ENCODE results near the gene SLC39A1.
A peak's percentile ranks its signal among the peaks of the same experiment; 100 is the strongest.

The SLC39A1 gene

DNA sequence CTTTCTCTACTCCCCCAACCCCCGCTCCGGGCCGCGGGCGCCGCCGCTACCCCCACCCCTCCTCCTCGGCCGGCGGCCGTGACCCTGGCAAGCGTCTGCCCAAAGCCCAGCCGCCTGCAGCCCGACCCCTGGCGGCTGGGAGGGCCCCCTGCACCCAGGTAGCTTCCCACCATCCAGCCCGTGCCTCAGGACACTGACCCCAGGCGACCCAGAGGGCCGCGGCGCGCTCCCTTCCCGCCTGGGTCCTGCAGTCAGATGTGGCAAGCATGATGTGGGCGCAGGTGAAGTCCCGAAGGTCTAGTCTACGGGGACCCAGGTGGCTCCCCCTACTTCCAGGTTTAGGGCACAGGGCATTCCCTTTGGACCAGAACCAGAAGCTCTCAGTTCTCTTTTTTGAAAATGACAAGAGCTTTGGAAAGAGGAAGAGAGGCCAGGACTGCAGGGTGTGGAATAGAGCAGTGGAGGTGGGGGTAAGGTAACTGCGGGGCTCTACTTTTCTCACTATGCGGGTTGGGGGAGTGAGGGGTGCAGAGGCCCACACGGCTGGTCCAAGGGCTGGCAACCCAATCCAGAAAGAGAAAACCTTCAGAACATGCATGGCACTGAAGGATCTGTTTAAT is 16.6 kb downstream of the SLC39A1 start, which contains the start of gene DENND4B:
Gene DENND4B (minus strand): TSS at position 97 of the 620 bp plus-strand sequence. CDS start 2,344 bp downstream, outside the sequence.
- peak; percentile 89 for DNase-seq

- DNase-seq = peak; percentile 86
Measured at GRCh38 chr1:153945795-153946621, 17.3 kb downstream of the SLC39A1 start.

- DNase-seq = peak; percentile 84
Measured at GRCh38 chr1:153945131-153945794, 18.1 kb downstream of the SLC39A1 start.

DNA sequence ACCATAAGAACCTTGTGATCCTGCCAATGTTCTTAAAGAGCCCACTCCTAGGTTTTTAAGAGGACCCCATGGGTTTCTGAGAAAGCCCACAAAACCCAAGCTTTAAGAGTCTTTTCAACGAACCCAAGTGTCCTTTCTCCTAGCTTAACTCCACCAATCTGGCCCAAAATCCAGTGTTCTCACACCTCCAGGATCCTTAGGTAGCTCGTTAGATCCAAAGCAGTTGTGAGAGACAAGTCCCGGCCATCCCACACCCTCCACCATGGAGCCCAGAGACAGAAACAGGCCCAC is 18.6 kb downstream of the SLC39A1 start:
- DNase-seq = no peak

DNA sequence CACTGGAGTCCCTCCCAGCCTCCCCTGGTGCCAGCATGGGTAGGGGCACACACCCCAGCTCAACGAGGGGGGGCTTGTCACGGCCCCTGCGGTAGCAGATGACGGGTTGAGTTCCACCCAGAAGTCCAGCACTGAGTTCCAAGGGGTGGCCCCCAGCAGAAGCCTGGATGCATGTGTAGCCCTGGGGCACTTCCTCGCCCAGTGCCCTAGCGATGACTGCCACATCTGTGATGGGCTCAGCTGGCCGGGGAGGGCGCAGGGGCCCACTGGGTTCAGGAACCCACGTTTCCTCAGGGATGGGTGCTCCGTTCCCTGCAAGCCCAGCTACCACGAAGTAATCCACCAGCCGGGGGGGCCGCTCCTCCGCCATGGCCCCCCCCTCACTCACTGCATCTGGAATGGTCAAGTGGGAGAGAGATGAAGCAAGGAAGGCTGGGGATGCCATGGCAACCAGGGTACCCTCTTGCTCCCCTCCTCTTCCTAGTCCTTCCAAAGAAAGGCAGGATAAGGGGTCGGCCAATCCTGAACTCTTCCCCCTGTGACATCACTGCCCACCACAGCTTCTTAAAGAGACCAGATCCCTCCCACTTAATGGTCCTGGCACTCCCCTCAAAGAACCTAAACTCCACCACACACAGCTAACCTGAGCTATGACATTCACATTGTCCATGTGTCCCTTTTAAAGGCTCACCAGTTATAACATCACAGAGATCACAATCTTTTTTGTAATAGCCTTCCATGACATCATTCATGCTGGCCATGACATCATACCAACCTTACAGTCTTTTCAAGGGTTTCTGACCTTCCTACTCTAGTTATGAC is 19.1 kb downstream of the SLC39A1 start:
- no peak for DNase-seq

- no peak for DNase-seq
Measured at GRCh38 chr1:153942766-153943549, 20.4 kb downstream of the SLC39A1 start.

- no peak for DNase-seq
Measured at GRCh38 chr1:153941826-153942725, 21.3 kb downstream of the SLC39A1 start.

GRCh38 chr1:153940756-153941155 is 22.6 kb downstream of the SLC39A1 start:
- no peak for DNase-seq

GRCh38 chr1:153939476-153939875 is 23.9 kb downstream of the SLC39A1 start:
- no peak for DNase-seq

GRCh38 chr1:153938996-153939395 is 24.3 kb downstream of the SLC39A1 start:
- DNase-seq = no peak

GRCh38 chr1:153937331-153937730 is 26.0 kb downstream of the SLC39A1 start:
- DNase-seq = no peak

DNA sequence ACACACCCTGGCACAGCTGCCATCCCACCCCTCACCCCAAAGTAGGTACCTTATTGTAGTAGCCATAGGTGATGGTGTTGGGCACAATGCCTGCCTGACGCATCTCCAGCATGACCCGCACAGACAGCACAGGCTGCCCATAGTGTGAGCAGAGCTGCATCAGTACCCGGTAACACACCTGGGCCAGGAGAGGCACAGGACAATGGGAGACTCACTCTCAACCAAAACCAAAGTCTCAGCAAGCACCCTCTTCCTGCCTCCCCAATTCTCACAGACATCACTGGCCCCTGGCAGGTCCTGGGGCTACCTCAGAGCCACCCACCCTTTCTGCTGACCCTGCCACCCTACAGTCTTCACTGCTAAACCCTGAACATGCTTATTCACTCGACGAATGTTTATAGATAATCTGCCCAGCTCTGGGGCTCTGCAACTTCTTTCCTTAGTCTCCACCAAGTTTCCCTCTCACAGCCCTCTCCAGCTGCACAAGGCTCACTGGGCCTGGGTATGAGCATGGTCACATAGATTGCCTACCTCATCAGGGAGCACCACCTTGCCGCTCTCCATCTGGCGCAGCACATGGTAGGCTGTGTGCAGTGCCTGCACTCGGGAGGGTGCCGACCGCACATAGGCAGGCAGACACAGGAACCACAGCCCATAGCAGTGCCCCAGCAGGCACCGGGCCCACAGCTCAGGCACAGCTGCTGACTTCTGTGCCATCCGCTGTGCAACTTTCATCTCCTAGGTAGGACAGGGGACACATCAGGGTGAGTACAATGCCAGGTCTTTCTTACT is 27.1 kb downstream of the SLC39A1 start:
- DNase-seq = no peak

GRCh38 chr1:153934746-153935145 is 28.6 kb downstream of the SLC39A1 start:
- DNase-seq = no peak

GRCh38 chr1:153933955-153934354 is 29.4 kb downstream of the SLC39A1 start:
- no peak for DNase-seq

DNA sequence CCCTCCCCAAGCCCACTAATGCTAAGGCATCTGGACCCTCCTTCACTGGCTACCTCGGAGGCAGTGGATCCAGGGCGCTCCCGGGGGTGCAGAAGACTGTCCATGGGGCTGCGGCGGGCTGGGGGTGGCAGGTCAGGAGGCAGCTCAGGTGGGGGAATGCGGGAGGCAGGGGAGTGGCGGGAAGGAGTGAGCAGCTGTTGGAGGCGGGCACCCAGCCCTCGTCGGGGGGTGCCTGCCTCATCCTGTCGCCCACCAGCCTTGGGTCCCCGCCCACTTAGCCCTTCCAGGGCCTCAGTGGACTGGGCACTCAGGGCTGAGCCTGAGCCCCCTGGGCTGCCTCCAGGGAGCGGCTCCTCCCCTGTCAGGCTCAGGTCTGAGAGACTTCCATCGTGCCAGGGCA is 29.9 kb downstream of the SLC39A1 start:
- DNase-seq = no peak

DNA sequence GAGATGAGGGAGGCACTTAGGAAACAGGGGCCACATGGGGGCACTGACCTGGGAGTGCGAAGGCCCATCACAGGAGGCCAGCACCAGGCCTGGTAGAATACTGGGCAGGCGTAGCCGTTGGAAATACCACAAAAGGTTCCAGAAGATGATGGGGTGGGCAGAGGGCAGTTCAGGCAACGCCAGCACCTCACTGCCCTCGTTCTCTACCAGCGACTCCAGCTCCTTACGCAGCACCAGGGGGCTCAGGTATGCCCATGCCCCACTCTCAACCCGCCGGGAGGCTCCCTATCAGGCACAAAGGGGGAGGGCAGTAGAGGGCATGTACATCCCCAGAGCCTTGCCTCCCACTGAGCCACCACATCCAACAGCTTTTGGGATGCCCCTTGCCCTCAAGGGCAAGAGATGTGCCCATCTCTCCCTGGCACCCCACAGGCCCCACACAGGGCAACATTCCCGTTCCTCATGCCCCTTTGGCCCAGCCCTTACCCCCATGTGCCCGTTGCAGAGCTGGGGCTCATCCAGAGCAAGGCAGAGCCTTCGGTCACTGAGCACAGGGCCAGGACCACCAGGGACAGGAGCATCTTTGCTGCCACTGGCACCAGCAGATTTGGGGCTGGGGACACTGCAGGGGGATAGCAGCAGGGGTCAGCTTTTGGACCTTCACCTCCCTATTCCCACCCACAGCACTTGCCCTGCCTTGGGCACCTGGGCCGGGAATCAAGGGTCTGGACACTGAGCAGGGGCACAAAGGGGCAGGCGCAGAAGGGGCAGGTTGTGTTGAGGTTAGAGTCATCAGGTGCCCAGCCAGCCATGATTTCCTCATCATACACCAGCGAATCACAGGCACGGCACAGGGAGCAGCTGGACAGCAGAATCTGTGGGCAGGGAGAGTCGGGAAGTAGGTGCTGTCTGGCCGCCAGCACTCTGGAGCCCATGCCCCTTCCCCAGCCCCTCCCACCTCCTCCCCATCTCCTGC is 30.9 kb downstream of the SLC39A1 start:
- DNase-seq = no peak

GRCh38 chr1:153929981-153930948 is 33.1 kb downstream of the SLC39A1 start:
- DNase-seq = no peak

DNA sequence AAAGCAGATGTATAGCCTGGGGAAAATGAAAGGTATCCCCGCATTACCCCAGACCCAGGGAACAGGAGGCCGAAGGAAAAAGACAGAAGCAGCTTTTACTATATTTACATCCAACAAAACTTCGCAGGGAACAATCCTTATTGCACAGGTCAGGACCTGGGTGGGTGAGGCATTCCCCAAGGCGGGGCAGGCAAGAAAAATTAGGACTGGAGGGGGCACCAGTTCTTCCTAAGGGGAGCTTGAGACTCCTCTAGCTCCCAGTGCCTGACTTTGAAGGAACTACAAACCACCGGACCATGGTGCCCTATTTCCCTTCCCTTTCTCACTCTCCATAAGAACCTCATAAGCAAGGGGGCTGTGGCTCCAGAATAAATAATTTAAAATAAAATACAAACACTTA is 33.9 kb downstream of the SLC39A1 start:
- DNase-seq = no peak

Data from activated CD4-positive, alpha-beta T cell treated with anti-CD3 and anti-CD28 coated beads, Interleukin-10, Interleukin-2, amounts not matched to agents 100 ng/mL and 50 ng/mL, durations not matched to agents 16 hours and 8 hours (primary cell).